Keratinocyte (primary cell): ENCODE data around the gene ADISSP. TPM values are rescaled to one million over a fixed set of nuclear protein-coding genes. Genes with fewer than 3 reads are reported as not detected.

ENCODE experiments used
- DNase-seq: peaks from one replicate; pipeline ENCODE4 v3.0.0-alpha.2; 2011; ENCODE audit warnings: low read depth, missing footprints, low spot score
- FAIRE-seq: peaks from 2 replicates; lab custom pipeline; 2011; peaks lifted over from hg19 to GRCh38; lab: Jason Lieb, UNC
- H2AFZ ChIP-seq: 2 replicates; pipeline ENCODE4 v1.6.0; 2012; ENCODE audit warnings: low read length, control low read depth, inconsistent platforms; ENCODE audit not compliant: control insufficient read depth
- H3K27ac ChIP-seq: 2 replicates; pipeline ENCODE4 v1.5.1; 2011; ENCODE audit warnings: low read length; ENCODE audit not compliant: control insufficient read depth, insufficient read depth
- H3K27me3 ChIP-seq: 3 replicates; pipeline ENCODE4 v1.6.0; 2011; ENCODE audit warnings: low read length; ENCODE audit not compliant: control insufficient read depth, insufficient read depth; ENCODE audit errors: extremely low read depth
- H3K36me3 ChIP-seq, 2 experiments: 2 replicates in 1 of 2; 3 replicates in 1 of 2; pipeline ENCODE4 v1.5.1; 2011; ENCODE audit warnings: low read length in 2 of 2, mild to moderate bottlenecking in 1 of 2; ENCODE audit not compliant: control insufficient read depth in 2 of 2, insufficient read depth in 2 of 2; ENCODE audit errors: extremely low read depth in 1 of 2
- H3K4me1 ChIP-seq: 3 replicates; pipeline ENCODE4 v1.5.1; 2011; ENCODE audit warnings: low read length; ENCODE audit not compliant: control insufficient read depth, insufficient read depth; ENCODE audit errors: extremely low read depth
- H3K4me2 ChIP-seq: 3 replicates; pipeline ENCODE4 v1.6.0; 2011; ENCODE audit warnings: low read depth, low read length; ENCODE audit not compliant: control insufficient read depth, insufficient read depth; ENCODE audit errors: extremely low read depth
- H3K4me3 ChIP-seq, 3 experiments: fragments of 200-600 bp in 1 of 3; sonication (generic) in 1 of 3; 2 replicates in 2 of 3; 3 replicates in 1 of 3; pipeline ENCODE4 v1.5.1; 2011 to 2016; ENCODE audit warnings: low read length in 3 of 3, mild to moderate bottlenecking in 3 of 3, control low read depth in 2 of 3, inconsistent platforms in 1 of 3, low read depth in 1 of 3, mixed read lengths in 1 of 3, mixed run types in 1 of 3, moderate library complexity in 1 of 3; ENCODE audit not compliant: control insufficient read depth in 2 of 3, insufficient read depth in 2 of 3; ENCODE audit errors: extremely low read depth in 1 of 3
- H3K79me2 ChIP-seq: 2 replicates; pipeline ENCODE4 v1.6.0; 2012; ENCODE audit warnings: low read length; ENCODE audit not compliant: control insufficient read depth, insufficient read depth
- H3K9ac ChIP-seq: 3 replicates; pipeline ENCODE4 v1.6.0; 2011; ENCODE audit warnings: low read length; ENCODE audit not compliant: control insufficient read depth, insufficient read depth; ENCODE audit errors: extremely low read depth
- H3K9me1 ChIP-seq: 3 replicates; pipeline ENCODE4 v1.6.0; 2011; ENCODE audit warnings: low read length; ENCODE audit not compliant: control insufficient read depth, insufficient read depth; ENCODE audit errors: extremely low read depth
- H3K9me3 ChIP-seq: 2 replicates; pipeline ENCODE4 v1.5.1; 2012; ENCODE audit warnings: low read depth, low read length; ENCODE audit not compliant: control insufficient read depth
- H4K20me1 ChIP-seq: 3 replicates; pipeline ENCODE4 v1.6.0; 2011; ENCODE audit warnings: low read length; ENCODE audit not compliant: control insufficient read depth, insufficient read depth; ENCODE audit errors: extremely low read depth
- EZH2 ChIP-seq: IDR thresholded peaks from one replicate; pipeline ENCODE4 v1.6.1; 2012; ENCODE audit warnings: inconsistent platforms, mild to moderate bottlenecking, low read length, moderate library complexity
- dilution Hi-C: fragments of 300-500 bp; cut with MboI; formaldehyde crosslinking; loops from one replicate; pipeline ENCODE4 v1.7.0; 2020; ENCODE audit warnings: low sequenced_read_pairs; ENCODE audit not compliant: extremely low pct_ligation_motif_present
- polyA plus RNA-seq, 5 experiments: library from polyadenylated mRNA; depleted of rRNA in 3 of 5; stranded (reverse) in 3 of 5; stranded (forward) in 1 of 5; unstranded in 1 of 5; fragments of >200 nt; gene quantifications; 1 replicate in 1 of 5; 2 replicates in 3 of 5; 3 replicates in 1 of 5; pipeline versions ENCODE4 v1.2.1 to v1.2.3, GENCODE V29; 2011 to 2012; ENCODE audit warnings: missing spikeins in 2 of 5, low read depth in 1 of 5, low replicate concordance in 1 of 5
- TF ChIP-seq, protein P1 (sequence below), 3 experiments: IDR thresholded peaks in 1 of 3; conservative IDR thresholded peaks in 1 of 3; optimal IDR thresholded peaks in 1 of 3; 2 replicates in 2 of 3; 3 replicates in 1 of 3; pipeline versions ENCODE3 to v1.5.1; 2011; ENCODE audit warnings: low read length in 3 of 3, mild to moderate bottlenecking in 3 of 3, moderate library complexity in 2 of 3, control low read depth in 1 of 3, inconsistent platforms in 1 of 3; ENCODE audit not compliant: insufficient read depth in 2 of 3; ENCODE audit errors: extremely low read depth in 1 of 3

Gene ADISSP
- polyA plus RNA-seq, 1 donor (not counting 4 experiments of a cell fraction or from before 2014, with no cell fraction given): 28.2 TPM

DNA sequence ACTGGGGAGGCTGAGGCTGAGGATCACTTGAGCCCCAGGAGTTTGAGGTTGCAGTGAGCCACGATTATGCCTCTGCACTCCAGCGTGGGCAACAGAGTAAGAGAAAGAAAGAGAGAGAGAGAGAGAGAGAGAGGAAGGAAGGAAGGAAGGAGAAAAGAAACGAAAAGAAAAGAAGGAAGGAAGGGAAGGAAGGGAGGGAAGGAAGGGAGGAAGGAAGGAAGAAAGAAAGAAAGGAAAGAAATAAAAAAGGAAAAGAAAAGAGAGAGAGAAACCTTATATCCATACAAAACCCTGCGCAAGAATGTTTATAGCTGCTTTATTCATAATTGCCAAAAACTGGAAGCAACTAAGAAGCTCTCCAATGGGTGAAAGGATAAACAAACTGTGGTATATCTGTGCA lies 43.2 kb downstream of the ADISSP start:
- dilution Hi-C loops: no loop called here
- H3K4me3 ChIP-seq: no peak overlapping the region

DNA sequence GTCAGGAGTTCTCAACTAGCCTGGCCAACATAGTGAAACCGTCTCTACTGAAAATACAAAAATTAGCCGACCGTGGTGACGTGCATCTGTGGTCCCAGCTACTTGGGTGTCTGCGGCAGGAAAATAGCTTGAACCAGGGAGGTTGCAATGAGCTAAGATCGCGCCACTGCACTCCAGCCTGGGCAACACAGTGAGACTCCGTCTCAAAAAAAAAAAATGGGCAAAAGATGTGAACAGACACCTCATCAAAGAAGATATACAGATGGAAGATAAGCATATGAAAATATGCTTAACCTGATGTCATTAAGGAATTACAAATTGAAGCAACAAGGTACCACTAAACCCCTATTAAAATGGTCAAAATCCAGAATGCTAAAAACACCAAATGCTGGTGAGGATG lies 44.3 kb downstream of the ADISSP start:
- DNase-seq (no peak), FAIRE-seq (no peak)
- no peak overlapping the region for H3K27ac ChIP-seq
- H2AFZ ChIP-seq: no peak overlapping the region
- dilution Hi-C loops: no loop called here
- no peaks in the 10 kb centered on the region for H3K36me3 ChIP-seq
- H3K9ac ChIP-seq: no peak overlapping the region
- no peaks in the 10 kb centered on the region for H3K9me3 ChIP-seq
- no peaks in the 10 kb centered on the region for H4K20me1 ChIP-seq
- H3K9me1 ChIP-seq: no peaks in the 10 kb centered on the region
- H3K79me2 ChIP-seq: no peaks in the 10 kb centered on the region
- no peak overlapping the region for H3K4me2 ChIP-seq
- H3K4me3 ChIP-seq: no peak overlapping the region
- TF ChIP-seq, protein P1, sequence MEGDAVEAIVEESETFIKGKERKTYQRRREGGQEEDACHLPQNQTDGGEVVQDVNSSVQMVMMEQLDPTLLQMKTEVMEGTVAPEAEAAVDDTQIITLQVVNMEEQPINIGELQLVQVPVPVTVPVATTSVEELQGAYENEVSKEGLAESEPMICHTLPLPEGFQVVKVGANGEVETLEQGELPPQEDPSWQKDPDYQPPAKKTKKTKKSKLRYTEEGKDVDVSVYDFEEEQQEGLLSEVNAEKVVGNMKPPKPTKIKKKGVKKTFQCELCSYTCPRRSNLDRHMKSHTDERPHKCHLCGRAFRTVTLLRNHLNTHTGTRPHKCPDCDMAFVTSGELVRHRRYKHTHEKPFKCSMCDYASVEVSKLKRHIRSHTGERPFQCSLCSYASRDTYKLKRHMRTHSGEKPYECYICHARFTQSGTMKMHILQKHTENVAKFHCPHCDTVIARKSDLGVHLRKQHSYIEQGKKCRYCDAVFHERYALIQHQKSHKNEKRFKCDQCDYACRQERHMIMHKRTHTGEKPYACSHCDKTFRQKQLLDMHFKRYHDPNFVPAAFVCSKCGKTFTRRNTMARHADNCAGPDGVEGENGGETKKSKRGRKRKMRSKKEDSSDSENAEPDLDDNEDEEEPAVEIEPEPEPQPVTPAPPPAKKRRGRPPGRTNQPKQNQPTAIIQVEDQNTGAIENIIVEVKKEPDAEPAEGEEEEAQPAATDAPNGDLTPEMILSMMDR (optimal IDR thresholded peaks at IDR 0.05 in 1 of 3, IDR thresholded peaks at IDR 0.05 in 1 of 3, conservative IDR thresholded peaks at IDR 0.05 in 1 of 3; ENCODE audit: extremely low read depth in 1 of 3, insufficient read depth in 2 of 3, low read length in 3 of 3): no peak
- TF ChIP-seq EZH2: no peak
- no peaks in the 10 kb centered on the region for H3K27me3 ChIP-seq
- H3K4me1 ChIP-seq: peaks cover 13% of the 10 kb centered on the region

More for the DNA sequence above, 43.2 kb downstream of the ADISSP start:
- Histone ChIP-seq H3K27ac (no peak overlapping the region), H3K27me3 (no peaks in the 10 kb centered on the region), H4K20me1 (no peaks in the 10 kb centered on the region), H3K4me1 (peaks cover 21% of the 10 kb centered on the region), H3K4me2 (no peak overlapping the region), H3K9me3 (no peaks in the 10 kb centered on the region), H2AFZ (no peak overlapping the region), H3K9ac (no peak overlapping the region), H3K36me3 (no peaks in the 10 kb centered on the region), H3K9me1 (no peaks in the 10 kb centered on the region), H3K79me2 (no peaks in the 10 kb centered on the region)
- FAIRE-seq (no peak), DNase-seq (no peak)
- no peak for TF ChIP-seq EZH2
- TF ChIP-seq, protein P1 (optimal IDR thresholded peaks at IDR 0.05 in 1 of 3, IDR thresholded peaks at IDR 0.05 in 1 of 3, conservative IDR thresholded peaks at IDR 0.05 in 1 of 3; ENCODE audit: extremely low read depth in 1 of 3, insufficient read depth in 2 of 3, low read length in 3 of 3): no peak
